HepG2 (cell line): Measurements from ENCODE around the gene GLOD4. TPM values are rescaled to one million over a fixed set of nuclear protein-coding genes. Genes with fewer than 3 reads are reported as not detected.
A peak's percentile ranks its signal among the peaks of the same experiment; 100 is the strongest.

ENCODE experiments used
- MBNL3 ChIP-seq: fragments of 250-450 bp; sonication (Bioruptor Pico); conservative IDR thresholded peaks from 2 replicates; pipeline ENCODE4 v1.8.0; 2022; ENCODE audit warnings: mild to moderate bottlenecking, inconsistent platforms
- PAF1 ChIP-seq: IDR thresholded peaks from 2 replicates; pipeline ENCODE4 v1.6.1; 2016; ENCODE audit warnings: missing genetic modification reagents, missing compliant biosample characterization
- PAX8 ChIP-seq: sonication (generic); formaldehyde crosslinking; IDR thresholded peaks from 2 replicates; pipeline ENCODE4 v1.8.0; 2022; ENCODE audit warnings: mild to moderate bottlenecking, missing genetic modification reagents, borderline replicate concordance
- PHF5A ChIP-seq: IDR thresholded peaks from one replicate; pipeline ENCODE4 v1.6.1; 2018; ENCODE audit warnings: low read depth, missing genetic modification reagents; ENCODE audit not compliant: unreplicated experiment
- PRPF4 ChIP-seq: fragments of 200-400 bp; formaldehyde crosslinking; IDR thresholded peaks from 2 replicates; pipeline ENCODE4 v1.6.1; 2016; ENCODE audit warnings: low read length, low read depth; ENCODE audit not compliant: poor library complexity, severe bottlenecking
- SCMH1 ChIP-seq: sonication (generic); formaldehyde crosslinking; IDR thresholded peaks from 2 replicates; pipeline ENCODE4 v1.9.0; 2021; ENCODE audit warnings: missing genetic modification reagents, mild to moderate bottlenecking, borderline replicate concordance
- SMAD3 ChIP-seq: sonication (generic); formaldehyde crosslinking; IDR thresholded peaks from 2 replicates; pipeline ENCODE4 v1.4.0; 2020; ENCODE audit warnings: missing genetic modification reagents
- SRSF9 ChIP-seq: fragments of 200-400 bp; formaldehyde crosslinking; IDR thresholded peaks from 2 replicates; pipeline ENCODE4 v1.6.1; 2018; ENCODE audit warnings: borderline replicate concordance, mild to moderate bottlenecking, low read depth, low read length; ENCODE audit not compliant: insufficient read depth, poor library complexity, severe bottlenecking
- ZKSCAN1 ChIP-seq: fragments of 150-350 bp; IDR thresholded peaks from 2 replicates; pipeline ENCODE4 v1.6.1; 2014; ENCODE audit warnings: low read length
- ZNF33A ChIP-seq: sonication (generic); formaldehyde crosslinking; IDR thresholded peaks from 2 replicates; pipeline ENCODE4 v1.5.1; 2020; ENCODE audit warnings: missing genetic modification reagents, mild to moderate bottlenecking, moderate library complexity, borderline replicate concordance
- ZNF407 ChIP-seq: sonication (generic); formaldehyde crosslinking; IDR thresholded peaks from one replicate; pipeline ENCODE4 v1.5.1; 2020; ENCODE audit warnings: mild to moderate bottlenecking, missing genetic modification reagents; ENCODE audit errors: not compliant biosample characterization
- ZNF484 ChIP-seq: sonication (generic); formaldehyde crosslinking; IDR thresholded peaks from 2 replicates; pipeline ENCODE4 v1.5.1; 2020; ENCODE audit warnings: mild to moderate bottlenecking, low read depth, missing genetic modification reagents, borderline replicate concordance
- polyA plus RNA-seq, 8 experiments: library from polyadenylated mRNA; depleted of rRNA in 3 of 8; stranded (reverse) in 7 of 8; unstranded in 1 of 8; fragments of >200 nt; fragmentation: Illumina TruSeq in 4 of 8; extraction: Trizol in 4 of 8; gene quantifications; 2 replicates each; pipeline versions ENCODE4 v1.2.1 to v1.2.3, GENCODE V29; 2011 to 2016; ENCODE audit warnings: low read depth in 4 of 8, missing spikeins in 1 of 8, mixed read lengths in 1 of 8; ENCODE audit not compliant: insufficient read depth in 1 of 8
- total RNA-seq, 5 experiments: library from RNA; depleted of rRNA; stranded (reverse); fragments of >200 nt; fragmentation: Illumina TruSeq; extraction: Trizol; gene quantifications; 2 replicates each; pipeline ENCODE4 v1.2.3, GENCODE V29; 2016; ENCODE audit warnings: low read depth in 1 of 5
- TF ChIP-seq, protein P1 (sequence below), 2 experiments: sonication (generic) in 1 of 2; formaldehyde crosslinking in 1 of 2; IDR thresholded peaks; 2 replicates each; pipeline versions ENCODE4 v1.5.1 to v1.6.1; 2011 to 2020; ENCODE audit warnings: borderline replicate concordance in 1 of 2, low read depth in 1 of 2, low read length in 1 of 2, mild to moderate bottlenecking in 1 of 2, missing genetic modification reagents in 1 of 2, moderate library complexity in 1 of 2
- TF ChIP-seq, protein P2 (sequence below): sonication (generic); formaldehyde crosslinking; IDR thresholded peaks from 2 replicates; pipeline ENCODE4 v1.4.0; 2020; ENCODE audit warnings: low read depth, missing genetic modification reagents

GLOD4 gene
- total and polyA plus RNA-seq, 2 of the 13 experiments (the other 11 are each of a cell fraction or from before 2014, with no cell fraction given), result 53.7 to 87.8 TPM

- TF ChIP-seq, protein P1, sequence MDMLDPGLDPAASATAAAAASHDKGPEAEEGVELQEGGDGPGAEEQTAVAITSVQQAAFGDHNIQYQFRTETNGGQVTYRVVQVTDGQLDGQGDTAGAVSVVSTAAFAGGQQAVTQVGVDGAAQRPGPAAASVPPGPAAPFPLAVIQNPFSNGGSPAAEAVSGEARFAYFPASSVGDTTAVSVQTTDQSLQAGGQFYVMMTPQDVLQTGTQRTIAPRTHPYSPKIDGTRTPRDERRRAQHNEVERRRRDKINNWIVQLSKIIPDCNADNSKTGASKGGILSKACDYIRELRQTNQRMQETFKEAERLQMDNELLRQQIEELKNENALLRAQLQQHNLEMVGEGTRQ (IDR thresholded peaks at IDR 0.05; ENCODE audit: low read depth, low read length), result no peak
- TF ChIP-seq, protein P1 (CRISPR knock-in tag; IDR thresholded peaks at IDR 0.05; ENCODE audit: borderline replicate concordance), result peak; percentile 15; the same call in 1 of the 2 replicates
- TF ChIP-seq SCMH1 (CRISPR knock-in tag) (no peak), ZKSCAN1 (no peak), PHF5A (CRISPR knock-in tag) (no peak), MBNL3 (CRISPR knock-in tag) (no peak), PAF1 (CRISPR knock-in tag) (no peak), ZNF407 (CRISPR knock-in tag) (no peak), ZNF484 (CRISPR knock-in tag) (no peak), ZNF33A (no peak), SMAD3 (no peak), SRSF9 (no peak), PRPF4 (no peak), PAX8 (CRISPR knock-in tag) (no peak)
- TF ChIP-seq, protein P2, sequence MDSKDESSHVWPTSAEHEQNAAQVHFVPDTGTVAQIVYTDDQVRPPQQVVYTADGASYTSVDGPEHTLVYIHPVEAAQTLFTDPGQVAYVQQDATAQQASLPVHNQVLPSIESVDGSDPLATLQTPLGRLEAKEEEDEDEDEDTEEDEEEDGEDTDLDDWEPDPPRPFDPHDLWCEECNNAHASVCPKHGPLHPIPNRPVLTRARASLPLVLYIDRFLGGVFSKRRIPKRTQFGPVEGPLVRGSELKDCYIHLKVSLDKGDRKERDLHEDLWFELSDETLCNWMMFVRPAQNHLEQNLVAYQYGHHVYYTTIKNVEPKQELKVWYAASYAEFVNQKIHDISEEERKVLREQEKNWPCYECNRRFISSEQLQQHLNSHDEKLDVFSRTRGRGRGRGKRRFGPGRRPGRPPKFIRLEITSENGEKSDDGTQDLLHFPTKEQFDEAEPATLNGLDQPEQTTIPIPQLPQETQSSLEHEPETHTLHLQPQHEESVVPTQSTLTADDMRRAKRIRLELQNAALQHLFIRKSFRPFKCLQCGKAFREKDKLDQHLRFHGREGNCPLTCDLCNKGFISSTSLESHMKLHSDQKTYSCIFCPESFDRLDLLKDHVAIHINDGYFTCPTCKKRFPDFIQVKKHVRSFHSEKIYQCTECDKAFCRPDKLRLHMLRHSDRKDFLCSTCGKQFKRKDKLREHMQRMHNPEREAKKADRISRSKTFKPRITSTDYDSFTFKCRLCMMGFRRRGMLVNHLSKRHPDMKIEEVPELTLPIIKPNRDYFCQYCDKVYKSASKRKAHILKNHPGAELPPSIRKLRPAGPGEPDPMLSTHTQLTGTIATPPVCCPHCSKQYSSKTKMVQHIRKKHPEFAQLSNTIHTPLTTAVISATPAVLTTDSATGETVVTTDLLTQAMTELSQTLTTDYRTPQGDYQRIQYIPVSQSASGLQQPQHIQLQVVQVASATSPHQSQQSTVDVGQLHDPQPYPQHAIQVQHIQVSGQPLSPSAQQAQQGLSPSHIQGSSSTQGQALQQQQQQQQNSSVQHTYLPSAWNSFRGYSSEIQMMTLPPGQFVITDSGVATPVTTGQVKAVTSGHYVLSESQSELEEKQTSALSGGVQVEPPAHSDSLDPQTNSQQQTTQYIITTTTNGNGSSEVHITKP (CRISPR knock-in tag), result no peak; the same call in 1 of the 2 replicates
Observed at GRCh38 chr17:752002-752619, 30.0 kb downstream of the GLOD4 start, which contains the start of gene GEMIN4 (continued).
